ENCODE measurements around the gene ISCU.
A peak's percentile ranks its signal among the peaks of the same experiment; 100 is the strongest.
"Not testable (repeated sequence)": the region's sequence is repeated elsewhere in the genome, so short reads cannot be mapped to it uniquely, and the experiment has no call there.

The ISCU gene

DNA sequence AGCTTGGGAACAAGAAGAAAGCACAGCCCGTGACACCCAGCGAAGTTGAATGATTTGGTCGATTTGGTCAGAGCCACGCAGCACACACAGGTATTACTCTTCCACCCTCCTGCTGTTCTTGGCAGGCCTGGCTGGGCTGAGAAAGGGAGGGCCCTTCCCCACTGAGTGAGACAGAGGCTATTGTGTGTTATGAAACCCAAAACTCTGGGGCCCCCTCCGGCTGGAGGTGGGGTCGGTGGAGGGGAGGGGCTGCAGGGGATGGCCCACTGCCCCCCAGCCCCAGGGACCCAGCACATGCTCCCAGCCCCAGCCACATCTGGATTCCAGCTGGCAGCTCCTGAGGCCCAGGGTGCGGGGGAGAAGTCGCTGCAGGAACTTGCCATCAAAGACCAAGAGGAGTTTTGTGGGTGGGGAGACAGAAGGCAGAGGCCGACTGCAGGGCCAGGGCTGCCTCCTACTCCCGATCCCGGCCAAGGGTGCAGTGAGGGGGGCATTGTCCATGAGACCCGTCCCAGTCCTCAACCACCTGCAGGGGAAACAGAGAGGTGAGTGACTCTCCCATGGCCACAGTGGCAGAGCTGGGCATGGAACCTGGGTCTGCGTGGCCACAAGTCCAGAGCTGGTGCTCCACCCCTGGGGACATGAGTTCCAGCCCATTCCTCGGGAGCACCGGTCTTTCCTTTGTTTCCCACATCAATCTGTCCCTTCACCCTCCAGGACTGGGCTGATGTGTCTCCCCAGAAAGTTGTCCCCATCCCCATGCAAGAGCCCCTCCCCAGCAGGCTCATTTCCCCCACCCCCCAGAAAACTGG, 26.8 kb downstream of the ISCU start:
- DNase-seq (ENCODE audit: low read depth in 2 of 2), result peak; percentile 75 to 78

DNA sequence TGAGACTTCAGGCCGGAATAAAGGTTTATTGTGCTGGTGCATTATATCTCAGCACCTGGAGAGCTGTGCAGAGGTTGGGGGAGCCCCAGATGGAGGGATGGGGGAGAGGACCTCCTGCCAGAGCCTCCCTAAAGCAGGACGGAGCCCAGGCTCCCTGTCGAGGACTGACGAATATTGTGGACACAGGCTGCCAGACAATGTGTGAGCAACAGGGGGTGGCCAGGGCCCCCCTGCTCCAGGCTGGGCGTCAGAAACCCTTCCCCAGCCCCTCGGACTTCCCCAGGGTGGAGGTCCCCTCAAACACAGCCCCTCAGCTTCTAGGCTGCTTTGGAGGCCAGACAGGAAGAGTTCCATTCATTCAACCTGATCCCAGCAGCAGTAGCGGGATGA, 27.4 kb downstream of the ISCU start:
- DNase-seq (ENCODE audit: low read depth in 2 of 2), result no peak

GRCh38 chr12:108590463-108590862, 28.1 kb downstream of the ISCU start:
- not testable (repeated sequence) for DNase-seq (ENCODE audit: low read depth in 2 of 2)

- no peak for DNase-seq (ENCODE audit: low read depth in 2 of 2)
These were observed 29.0 kb downstream of the ISCU start for GRCh38 chr12:108591267-108591980.

DNA sequence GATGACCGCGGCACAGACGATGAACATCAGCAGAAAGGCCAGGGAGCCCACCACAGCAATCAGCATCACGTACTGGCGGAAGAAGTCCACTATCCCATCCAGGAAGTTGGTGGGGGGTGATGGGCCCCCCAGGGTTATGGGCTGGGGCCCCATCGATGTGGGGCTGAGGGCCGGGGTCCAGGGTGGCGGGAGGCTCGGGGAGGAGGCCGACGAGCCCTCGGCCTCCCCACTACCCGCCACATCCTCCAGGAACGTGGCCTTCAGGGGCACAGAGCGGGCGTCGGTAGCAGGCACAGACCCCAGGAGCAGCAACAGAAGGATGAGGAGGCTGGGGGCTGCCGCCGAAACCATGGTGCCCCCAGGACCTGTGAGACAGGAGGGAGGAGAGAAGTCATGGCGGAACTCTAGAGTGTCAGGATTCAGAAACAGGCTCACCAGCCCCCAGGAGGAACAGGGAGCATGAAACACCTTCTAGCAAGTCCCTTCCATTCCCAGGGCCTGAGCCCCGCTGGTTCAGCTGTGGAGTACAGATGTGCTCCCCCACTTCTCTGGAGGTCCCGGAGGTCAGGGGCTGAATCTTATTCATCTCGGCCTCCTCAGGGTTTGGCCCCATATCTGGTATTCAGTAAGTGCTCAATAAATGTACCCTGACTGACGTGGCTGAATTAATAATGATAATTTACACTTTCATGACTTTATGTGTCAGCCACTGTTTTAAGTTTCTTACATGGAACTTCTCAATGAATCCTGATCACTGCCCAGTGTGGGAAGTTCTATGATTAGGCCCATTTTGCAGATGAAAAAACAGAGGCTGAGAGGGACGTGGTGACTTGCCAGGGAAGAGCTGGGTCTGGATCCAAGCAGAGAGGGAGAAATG, 29.9 kb downstream of the ISCU start:
- DNase-seq (ENCODE audit: low read depth in 2 of 2), result no peak

DNA sequence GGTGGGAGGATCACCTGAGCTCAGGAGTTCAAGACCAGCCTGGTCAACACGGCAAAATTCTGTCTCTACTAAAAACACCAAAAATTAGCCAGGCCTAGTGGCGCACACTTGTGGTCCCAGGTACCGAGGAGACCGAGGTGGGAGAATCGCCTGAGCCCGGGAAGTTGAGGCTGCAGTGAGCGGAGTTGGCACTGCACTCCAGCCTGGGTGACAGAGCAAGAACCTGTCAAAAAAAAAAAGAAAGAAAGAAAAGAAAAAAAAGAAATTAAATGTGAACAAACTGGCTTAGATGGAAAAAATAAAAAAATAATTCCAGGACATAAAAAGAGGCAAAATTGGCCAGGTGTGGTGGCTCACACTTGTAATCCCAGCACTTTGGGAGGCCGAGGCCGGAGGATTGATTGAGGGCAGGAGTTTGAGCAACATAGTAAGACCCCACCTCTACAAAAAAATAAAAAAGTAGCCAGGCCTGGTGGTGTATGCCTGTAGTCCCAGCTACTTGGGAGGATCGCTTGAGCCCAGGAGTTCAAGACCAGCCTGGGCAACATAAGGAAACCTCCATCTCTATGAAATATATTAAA, 32.0 kb downstream of the ISCU start:
- no peak for DNase-seq (ENCODE audit: low read depth in 2 of 2)

- DNase-seq (ENCODE audit: low read depth in 2 of 2), result no peak
These were observed 32.7 kb downstream of the ISCU start for GRCh38 chr12:108594960-108595710.

DNA sequence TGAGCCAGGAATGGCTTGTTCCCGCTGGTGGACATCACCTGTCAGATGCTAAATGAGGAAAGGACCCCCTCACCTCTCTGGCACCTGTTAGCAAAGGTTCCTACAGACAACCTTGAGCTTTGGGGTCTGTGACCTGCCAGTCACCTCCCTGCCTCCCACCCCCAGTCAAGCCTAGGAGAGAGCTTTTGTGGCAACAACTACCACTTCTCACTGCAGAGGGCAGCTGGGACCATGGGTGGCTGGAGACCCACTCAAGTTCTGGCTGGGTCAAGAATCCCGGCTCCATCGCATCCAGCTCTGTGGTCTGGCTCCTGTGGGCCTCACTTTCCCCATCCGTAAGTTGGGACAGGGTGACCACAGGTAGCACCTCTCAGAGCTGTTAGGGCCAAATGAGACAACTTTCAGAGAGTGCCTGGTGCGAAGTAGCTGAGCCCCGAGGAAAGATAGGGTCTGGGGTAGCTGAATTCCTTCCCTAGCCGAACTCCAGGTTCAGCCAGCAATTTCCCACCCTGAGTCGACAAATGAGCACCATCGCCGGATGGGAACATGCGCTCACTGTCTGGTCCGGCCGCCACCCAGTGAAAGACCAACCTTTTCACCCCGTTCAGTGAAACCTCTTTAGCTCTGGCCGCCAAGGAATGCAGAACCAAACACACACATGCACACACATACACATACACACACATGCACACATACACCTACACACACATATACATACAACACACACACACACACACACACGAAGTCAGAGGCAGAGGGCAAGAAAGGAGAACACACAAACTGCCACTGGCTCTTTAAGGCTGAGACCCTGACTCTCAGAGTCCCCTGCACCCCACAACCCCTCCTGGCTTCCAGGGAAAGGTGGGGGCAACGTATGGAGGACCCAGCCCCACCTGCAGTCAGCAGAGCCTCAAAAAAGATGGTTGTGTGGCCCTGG, 33.6 kb downstream of the ISCU start:
- no peak for DNase-seq (ENCODE audit: low read depth in 2 of 2)

GRCh38 chr12:108596854-108597558, 34.6 kb downstream of the ISCU start:
- DNase-seq (ENCODE audit: low read depth in 2 of 2), result no peak

- DNase-seq (ENCODE audit: low read depth in 2 of 2), result peak; percentile 69 to 70
These were observed 35.4 kb downstream of the ISCU start, which contains the start of gene TMEM119 for GRCh38 chr12:108597559-108598471. TMEM119 (minus strand) TSS chr12:108598084; CDS start chr12:108592383, 5,701 bp downstream.

DNA sequence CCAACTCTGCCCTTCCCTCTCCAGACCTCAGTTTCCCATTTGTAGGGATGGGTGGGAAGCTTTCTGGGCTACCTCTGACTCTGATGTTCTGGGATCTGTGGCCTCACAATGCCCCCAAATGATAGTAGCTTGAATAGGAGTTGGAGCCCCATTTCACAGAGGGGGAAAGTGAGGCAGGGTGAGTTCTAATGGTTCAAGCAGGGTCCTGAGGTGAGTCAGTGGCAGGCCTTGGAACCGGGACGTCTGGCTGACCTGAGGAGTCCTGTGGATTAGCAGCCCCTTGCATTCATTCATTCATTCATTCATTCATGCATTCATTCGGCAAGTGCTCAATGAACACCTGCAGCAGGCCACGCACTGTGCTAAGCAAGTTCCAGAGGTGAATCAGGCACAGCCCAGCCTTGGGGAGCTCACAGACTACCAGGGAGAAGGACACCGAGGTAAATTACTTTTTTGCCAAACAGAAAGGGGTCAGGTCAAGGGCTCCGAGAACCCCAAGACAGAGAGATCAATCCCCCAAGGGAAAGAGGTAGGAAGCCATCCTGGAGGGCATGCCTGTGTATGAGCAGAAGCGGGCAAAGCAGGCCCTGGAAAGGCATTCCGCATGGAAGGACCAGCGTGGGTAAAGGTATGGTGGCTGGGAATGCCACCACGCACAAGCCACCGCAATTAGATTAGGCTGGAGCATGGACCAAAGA, 36.3 kb downstream of the ISCU start:
- DNase-seq (ENCODE audit: low read depth in 2 of 2), result no peak

DNA sequence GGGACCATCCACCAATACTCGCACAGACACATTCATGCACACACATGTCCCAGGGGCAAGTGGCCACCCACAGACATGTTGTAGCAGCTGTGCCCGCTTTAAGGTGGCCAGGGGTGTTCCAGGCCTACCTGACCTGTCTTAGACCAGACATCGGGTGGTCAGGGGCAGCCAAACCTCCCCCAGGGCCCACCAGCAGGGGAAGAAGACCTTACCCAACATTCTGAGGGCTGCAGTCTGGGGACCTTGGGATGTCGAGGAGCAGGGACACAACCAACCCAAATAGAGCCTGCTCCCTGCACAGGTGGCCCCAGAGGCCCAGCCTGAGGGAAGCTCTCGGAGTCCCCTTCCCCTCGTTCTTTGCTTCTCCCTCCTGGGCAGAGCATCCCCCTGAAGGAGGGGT, 37.1 kb downstream of the ISCU start:
- DNase-seq (ENCODE audit: low read depth in 2 of 2), result no peak

DNA sequence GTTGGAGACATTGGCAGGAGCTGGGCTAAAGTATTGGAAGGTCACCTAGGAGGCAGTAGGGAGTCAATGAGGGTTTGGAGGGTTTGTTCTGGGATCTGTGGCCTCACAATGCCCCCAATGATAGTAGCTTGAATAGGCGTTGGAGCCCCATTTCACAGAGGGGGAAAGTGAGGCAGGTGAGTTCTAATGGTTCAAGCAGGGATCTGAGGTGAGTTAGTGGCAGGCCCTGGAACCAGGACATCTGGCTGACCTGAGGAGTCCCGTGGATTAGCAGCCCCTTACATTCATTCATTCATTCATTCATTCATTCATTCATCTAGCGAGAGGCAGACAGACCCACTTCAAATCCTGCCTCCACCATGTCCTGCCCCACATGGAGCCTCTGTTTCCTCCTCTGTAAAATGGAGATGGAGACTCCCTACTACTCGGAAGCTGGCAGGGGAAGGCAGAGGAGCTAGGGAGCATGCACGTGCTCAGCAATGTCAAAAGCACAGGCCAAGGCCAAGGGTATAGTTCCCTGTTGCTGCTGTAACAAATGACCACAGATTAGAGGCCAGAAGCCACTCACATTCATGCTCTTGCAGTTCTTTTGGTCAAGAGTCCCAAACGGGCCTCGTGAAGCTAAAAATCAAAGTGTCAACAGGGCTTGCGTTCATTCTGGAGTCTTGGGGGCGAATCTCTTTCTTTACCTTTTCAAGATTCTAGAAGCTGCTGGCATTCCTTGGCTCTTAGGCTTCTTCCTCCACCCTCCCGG, 37.7 kb downstream of the ISCU start:
- DNase-seq (ENCODE audit: low read depth in 2 of 2), result no peak

- DNase-seq (ENCODE audit: low read depth in 2 of 2), result no peak
These were observed 38.3 kb downstream of the ISCU start for GRCh38 chr12:108600702-108601007.

DNA sequence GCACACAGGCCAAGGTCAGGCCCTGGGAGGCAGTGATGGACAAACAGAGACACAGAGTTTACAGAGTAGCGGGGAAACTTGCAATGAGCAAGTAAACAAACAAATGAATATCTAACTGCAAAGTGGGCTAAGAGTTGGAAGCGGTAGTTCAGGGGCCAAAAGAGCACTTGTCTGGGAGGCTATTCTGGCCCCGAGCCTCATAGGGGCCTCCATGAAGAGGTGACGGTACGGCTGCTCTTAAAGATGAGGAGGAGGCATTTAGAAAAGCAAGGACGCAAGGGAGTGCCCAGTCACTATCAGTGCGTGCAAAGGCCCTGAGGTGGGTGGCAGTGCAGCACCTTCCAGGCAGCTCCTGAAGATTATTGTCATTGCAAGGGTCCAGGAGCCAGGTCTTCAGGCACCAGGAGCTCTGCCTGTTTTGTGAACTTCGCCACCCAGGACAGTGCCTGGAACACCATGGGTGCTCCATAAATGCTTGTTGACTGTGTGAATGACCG, 39.9 kb downstream of the ISCU start:
- DNase-seq (ENCODE audit: low read depth in 2 of 2), result no peak

GRCh38 chr12:108602976-108603704, 40.7 kb downstream of the ISCU start:
- no peak for DNase-seq (ENCODE audit: low read depth in 2 of 2)
